NCI-H1048 (cell line): ENCODE data around the gene EPHA4.

Experiments used
- DNase-seq: peaks from one replicate; lab custom pipeline; 2025; lab: John Stamatoyannopoulos, UW

Gene EPHA4

GRCh38 chr2:221392228-221392881, 179.7 kb downstream of the EPHA4 start:
- no peak for DNase-seq

- no peak for DNase-seq
Measured at GRCh38 chr2:221390878-221391277, 181.2 kb downstream of the EPHA4 start.

GRCh38 chr2:221389904-221390303, 182.2 kb downstream of the EPHA4 start:
- DNase-seq: no peak

- no peak for DNase-seq
Measured at GRCh38 chr2:221389421-221389820, 182.7 kb downstream of the EPHA4 start.

GRCh38 chr2:221388891-221389290, 183.2 kb downstream of the EPHA4 start:
- DNase-seq: no peak

- no peak for DNase-seq
Measured at GRCh38 chr2:221385716-221386115, 186.4 kb downstream of the EPHA4 start.

- DNase-seq: no peak
Measured at GRCh38 chr2:221381928-221382488, 190.1 kb downstream of the EPHA4 start.

GRCh38 chr2:221380686-221381085, 191.4 kb downstream of the EPHA4 start:
- DNase-seq: no peak

GRCh38 chr2:221380062-221380461, 192.0 kb downstream of the EPHA4 start:
- no peak for DNase-seq

- no peak for DNase-seq
Measured at GRCh38 chr2:221377597-221377996, 194.5 kb downstream of the EPHA4 start.

- no peak for DNase-seq
Measured at GRCh38 chr2:221377066-221377465, 195.0 kb downstream of the EPHA4 start.

GRCh38 chr2:221374234-221374633, 197.9 kb downstream of the EPHA4 start:
- DNase-seq: no peak

GRCh38 chr2:221372907-221373306, 199.2 kb downstream of the EPHA4 start:
- DNase-seq: no peak

- DNase-seq: no peak
Measured at GRCh38 chr2:221372159-221372884, 199.8 kb downstream of the EPHA4 start.

GRCh38 chr2:221371347-221371746, 200.8 kb downstream of the EPHA4 start:
- DNase-seq: no peak

- no peak for DNase-seq
Measured at GRCh38 chr2:221370857-221371211, 201.3 kb downstream of the EPHA4 start.

GRCh38 chr2:221370076-221370856, 201.8 kb downstream of the EPHA4 start:
- no peak for DNase-seq
